Nephron progenitor cell (in vitro differentiated cells): ENCODE data around the gene ADM5.

Experiments
- DNase-seq: peaks from one replicate; pipeline ENCODE4 v3.0.0; 2021
- H3K27ac Mint-ChIP-seq: 2 replicates; pipeline ENCODE4 v1.8.0; 2021; ENCODE audit warnings: mild to moderate bottlenecking, moderate library complexity, mixed read lengths
- H3K27me3 Mint-ChIP-seq: 2 replicates; pipeline ENCODE4 v1.8.0; 2021; ENCODE audit warnings: mild to moderate bottlenecking, low read depth, mixed read lengths; ENCODE audit not compliant: poor library complexity
- H3K36me3 Mint-ChIP-seq: 2 replicates; pipeline ENCODE4 v1.8.0; 2021; ENCODE audit warnings: low read depth, mixed read lengths
- H3K4me1 Mint-ChIP-seq: 2 replicates; pipeline ENCODE4 v1.8.0; 2021; ENCODE audit warnings: mixed read lengths
- H3K4me3 Mint-ChIP-seq: 2 replicates; pipeline ENCODE4 v1.8.0; 2021; ENCODE audit warnings: mild to moderate bottlenecking, moderate library complexity, mixed read lengths
- H3K9me3 Mint-ChIP-seq: 2 replicates; pipeline ENCODE4 v1.8.0; 2021; ENCODE audit warnings: mild to moderate bottlenecking, moderate library complexity, mixed read lengths
- TF ChIP-seq, protein P1 (sequence below): fragments of 200-600 bp; sonication (generic); IDR thresholded peaks from 2 replicates; pipeline ENCODE4 v1.5.0; 2021; ENCODE audit warnings: antibody characterized with exemption

ADM5 gene, protein sequence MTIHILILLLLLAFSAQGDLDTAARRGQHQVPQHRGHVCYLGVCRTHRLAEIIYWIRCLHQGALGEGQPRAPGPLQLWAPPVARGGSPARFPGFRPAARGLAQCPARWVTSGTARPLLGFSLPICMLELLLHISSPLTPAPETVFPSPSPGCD

DNA sequence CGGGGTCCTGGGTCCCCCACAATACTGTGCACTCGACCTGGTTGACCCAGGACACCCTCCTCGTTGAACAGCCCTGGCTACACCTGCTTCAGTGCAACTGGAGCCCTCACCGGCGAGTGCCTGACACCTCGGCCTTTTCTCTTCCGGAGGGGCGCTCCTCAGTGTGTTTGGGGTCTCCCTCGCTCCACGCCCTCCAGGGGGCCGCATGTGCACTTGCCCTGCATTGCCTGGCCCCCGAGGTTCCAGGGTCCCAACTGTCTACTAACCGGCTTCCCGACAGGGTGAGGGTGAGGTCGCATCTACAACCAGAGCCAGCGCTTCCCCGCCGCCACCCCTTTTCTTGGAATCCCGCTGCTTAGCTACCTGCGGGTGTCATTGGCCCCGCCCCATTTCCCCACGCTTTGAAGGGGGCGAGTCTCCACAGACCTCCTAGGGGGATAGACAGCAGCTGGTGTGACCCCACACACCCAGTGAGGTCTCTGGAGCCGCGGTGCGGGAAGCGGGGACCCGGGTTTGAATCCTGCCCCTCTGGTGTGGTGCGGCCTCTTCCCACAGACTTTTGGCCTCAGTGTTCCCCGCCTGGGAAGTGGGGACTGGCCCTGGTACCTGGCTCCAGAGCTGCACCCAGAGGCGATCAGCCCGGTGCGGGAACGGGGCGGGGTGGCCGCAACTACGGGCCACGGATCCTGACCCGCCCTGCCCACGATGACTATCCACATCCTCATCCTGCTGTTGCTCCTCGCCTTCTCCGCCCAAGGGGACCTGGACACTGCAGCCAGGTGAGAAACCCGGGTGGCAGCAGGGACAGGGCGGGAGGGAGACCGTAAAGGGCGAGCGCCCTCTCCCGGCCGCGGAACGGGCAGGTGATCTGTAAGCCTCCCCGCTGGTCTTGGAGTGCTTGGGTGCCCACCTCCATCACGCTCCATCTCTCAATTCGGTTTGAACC, at the start of gene ADM5:
Gene ADM5, plus strand, starts transcription at position 462 of the 946 bp plus-strand sequence. Its CDS starts 244 bp downstream, at position 706.
- TF ChIP-seq, protein P1, sequence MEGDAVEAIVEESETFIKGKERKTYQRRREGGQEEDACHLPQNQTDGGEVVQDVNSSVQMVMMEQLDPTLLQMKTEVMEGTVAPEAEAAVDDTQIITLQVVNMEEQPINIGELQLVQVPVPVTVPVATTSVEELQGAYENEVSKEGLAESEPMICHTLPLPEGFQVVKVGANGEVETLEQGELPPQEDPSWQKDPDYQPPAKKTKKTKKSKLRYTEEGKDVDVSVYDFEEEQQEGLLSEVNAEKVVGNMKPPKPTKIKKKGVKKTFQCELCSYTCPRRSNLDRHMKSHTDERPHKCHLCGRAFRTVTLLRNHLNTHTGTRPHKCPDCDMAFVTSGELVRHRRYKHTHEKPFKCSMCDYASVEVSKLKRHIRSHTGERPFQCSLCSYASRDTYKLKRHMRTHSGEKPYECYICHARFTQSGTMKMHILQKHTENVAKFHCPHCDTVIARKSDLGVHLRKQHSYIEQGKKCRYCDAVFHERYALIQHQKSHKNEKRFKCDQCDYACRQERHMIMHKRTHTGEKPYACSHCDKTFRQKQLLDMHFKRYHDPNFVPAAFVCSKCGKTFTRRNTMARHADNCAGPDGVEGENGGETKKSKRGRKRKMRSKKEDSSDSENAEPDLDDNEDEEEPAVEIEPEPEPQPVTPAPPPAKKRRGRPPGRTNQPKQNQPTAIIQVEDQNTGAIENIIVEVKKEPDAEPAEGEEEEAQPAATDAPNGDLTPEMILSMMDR = peak; percentile 45
- Mint-ChIP-seq H3K4me3 (peak within 1 kb of the TSS; percentile 91), H3K27ac (peak within 1 kb of the TSS; percentile 87), H3K9me3 (no peaks in the 10 kb centered on the region), H3K27me3 (no peaks in the 10 kb centered on the region), H3K4me1 (peaks cover 75% of the 10 kb centered on the region), H3K36me3 (peaks cover 25% of the 10 kb centered on the region)
- peak; percentile 61 for DNase-seq

DNA sequence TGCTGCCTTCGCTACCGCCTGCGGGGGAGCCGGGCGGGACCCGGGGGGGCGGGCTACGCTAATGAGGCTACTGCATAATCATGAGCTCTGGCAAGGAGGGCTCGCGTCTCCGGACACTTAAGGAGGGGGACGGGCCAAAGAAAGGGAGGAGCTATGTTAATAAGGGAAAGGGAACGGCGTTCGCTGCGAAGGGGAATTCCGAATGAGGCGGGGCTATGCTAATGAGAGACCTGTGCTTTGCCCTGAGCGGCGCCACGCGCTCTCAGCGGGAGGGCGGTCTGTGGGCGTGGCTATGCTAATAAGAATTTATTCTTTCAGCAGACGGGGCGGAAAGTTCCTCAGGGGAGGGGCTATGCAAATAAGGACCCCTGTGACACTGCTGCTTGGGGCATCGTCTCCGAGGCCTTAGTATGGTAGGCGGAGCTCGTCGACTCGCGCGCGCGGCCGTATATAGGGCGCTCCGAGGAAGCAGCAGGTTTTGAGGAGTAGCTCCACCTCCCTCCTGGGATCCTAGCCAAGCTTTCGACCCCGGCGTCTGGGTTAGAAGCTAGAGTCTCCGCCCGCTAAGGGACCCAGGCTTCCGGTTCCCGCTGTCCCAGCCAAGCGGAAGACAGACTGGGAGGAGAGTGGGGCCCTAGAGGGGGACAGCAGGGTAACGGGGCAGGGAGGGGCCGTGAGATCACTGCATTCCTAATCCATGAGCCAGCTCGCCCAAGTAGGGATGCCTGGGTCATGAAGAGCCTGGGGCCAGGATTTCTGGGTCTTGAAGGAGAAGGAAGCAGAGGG, 49.1 kb upstream of the ADM5 start, which contains the start of gene RRAS:
Gene RRAS, minus strand, starts transcription at position 31 of the 786 bp plus-strand sequence. CDS start 45 bp downstream, outside the sequence.
- peaks cover 85% of the 10 kb centered on the region for H3K4me1 Mint-ChIP-seq
- H3K9me3 Mint-ChIP-seq = no peaks in the 10 kb centered on the region
- H3K27me3 Mint-ChIP-seq = no peaks in the 10 kb centered on the region
- peak within 1 kb of the TSS; percentile 100 for H3K27ac Mint-ChIP-seq
- peak within 1 kb of the TSS; percentile 99 for H3K4me3 Mint-ChIP-seq
- peak; percentile 100 for DNase-seq
- TF ChIP-seq, protein P1 = no peak
- H3K36me3 Mint-ChIP-seq = peaks cover 5% of the 10 kb centered on the region

DNA sequence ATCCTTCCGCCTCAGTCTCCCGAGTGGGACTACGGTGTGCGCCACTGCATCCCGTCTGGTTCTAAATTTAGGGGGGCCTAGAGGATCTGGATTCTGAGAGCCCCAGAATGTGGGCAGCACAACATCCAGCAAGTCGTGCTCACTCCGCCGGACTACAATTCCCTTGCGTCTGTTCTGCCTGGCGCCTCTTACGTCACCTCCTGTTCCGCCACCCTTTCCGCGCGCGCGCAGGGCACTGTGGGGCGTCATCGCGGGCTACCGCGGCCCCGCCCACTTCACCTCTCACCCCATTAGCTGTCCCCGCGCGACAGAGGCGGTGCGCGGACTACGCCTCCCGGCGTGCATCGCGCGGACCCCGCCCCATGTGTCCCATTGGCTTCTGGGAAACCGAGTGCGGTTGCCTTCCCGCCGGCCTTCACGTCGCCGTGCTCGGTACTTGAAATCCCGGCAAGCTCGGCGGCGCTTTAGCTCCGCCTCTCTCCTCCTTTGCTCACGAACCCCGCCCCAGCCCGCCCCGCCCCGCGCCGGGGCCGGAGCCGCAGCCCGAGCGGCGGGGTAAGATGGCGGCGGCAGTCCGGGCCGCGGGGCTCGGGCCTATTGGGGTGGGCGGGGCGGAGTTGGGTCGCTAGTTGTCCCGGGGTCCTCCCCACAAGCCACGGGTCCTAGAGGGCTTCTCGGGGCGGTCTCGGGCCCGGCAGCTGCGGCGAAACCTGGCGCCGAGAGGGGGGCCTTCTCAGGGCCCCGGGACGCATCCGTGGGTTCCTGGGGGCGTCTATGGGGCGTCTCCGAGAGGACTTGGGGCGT, 47.5 kb upstream of the ADM5 start, which contains the start of gene SCAF1:
Gene SCAF1, plus strand, starts transcription at position 522 of the 804 bp plus-strand sequence. CDS start 2,818 bp downstream, outside the sequence.
- DNase-seq = peak; percentile 98

DNA sequence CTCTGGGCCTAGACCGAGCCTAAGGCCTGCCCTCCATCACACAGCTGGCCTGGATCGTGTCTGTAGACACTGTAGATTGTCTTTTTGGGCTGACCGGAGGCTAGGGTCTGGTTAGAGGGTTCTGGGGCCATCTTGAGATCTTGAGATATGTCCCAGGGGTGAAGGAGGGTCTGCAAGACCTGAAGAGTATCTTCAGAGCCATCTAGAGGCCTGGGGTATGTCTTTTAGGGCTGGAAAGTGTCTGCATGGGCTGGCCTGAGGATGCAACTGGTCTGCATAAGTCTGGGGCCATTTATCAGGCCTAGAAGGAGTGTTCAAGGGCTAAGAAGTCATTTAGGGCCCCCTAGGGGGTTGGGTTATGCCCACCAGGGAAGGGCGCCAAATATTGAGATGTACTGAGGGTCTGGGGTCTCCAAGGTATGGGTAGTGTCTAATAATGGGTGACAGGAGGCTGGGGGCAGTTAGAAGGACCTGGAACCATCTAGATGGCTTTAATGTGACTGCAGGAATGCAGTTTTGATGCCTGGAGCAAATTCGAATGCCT, 46.8 kb upstream of the ADM5 start:
- DNase-seq = no peak
- Mint-ChIP-seq H3K27ac (peak overlapping the region; percentile 95), H3K27me3 (no peaks in the 10 kb centered on the region), H3K4me1 (peaks cover 82% of the 10 kb centered on the region), H3K4me3 (peak overlapping the region; percentile 99), H3K9me3 (no peaks in the 10 kb centered on the region), H3K36me3 (peaks cover 21% of the 10 kb centered on the region)
- TF ChIP-seq, protein P1 = no peak

More for the DNA sequence above, 47.5 kb upstream of the ADM5 start, which contains the start of gene SCAF1:
- Mint-ChIP-seq H3K36me3 (peaks cover 15% of the 10 kb centered on the region), H3K27me3 (no peaks in the 10 kb centered on the region), H3K4me1 (peaks cover 83% of the 10 kb centered on the region), H3K4me3 (peak within 1 kb of the TSS; percentile 99), H3K9me3 (no peaks in the 10 kb centered on the region), H3K27ac (peak within 1 kb of the TSS; percentile 100)
- TF ChIP-seq, protein P1 = no peak

DNA sequence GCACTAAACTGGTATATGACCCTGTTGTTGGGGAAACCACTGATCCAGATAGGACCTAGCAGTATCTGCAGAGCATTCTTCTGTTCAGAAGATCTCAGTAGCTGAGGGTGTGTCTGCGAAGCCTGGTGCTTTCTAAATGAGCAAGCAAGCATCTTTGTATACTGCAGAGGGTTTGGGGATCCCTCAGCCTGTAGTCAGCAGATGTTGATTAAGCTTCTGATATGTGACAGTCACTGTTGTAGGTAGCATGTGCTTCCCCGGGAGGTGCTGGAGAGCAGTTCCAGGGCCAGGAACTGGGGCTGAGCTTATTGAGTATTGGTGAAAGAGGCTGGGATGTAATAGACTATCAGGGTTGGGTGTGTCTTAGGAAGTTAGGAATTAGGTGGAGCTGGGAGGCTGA, 45.9 kb upstream of the ADM5 start:
- TF ChIP-seq, protein P1 = no peak
- Mint-ChIP-seq H3K4me1 (peaks cover 73% of the 10 kb centered on the region), H3K27ac (peak overlapping the region; percentile 62), H3K4me3 (peak overlapping the region; percentile 99), H3K9me3 (no peaks in the 10 kb centered on the region), H3K27me3 (no peaks in the 10 kb centered on the region), H3K36me3 (peaks cover 21% of the 10 kb centered on the region)
- no peak for DNase-seq
